SKM-1 treated with dmso at 0.1 percent for 144 hours (cell line): ENCODE measurements around the gene PTPRO.
"Not testable (repeated sequence)": the region's sequence is repeated elsewhere in the genome, so short reads cannot be mapped to it uniquely, and the experiment has no call there.

Source experiments
- DNase-seq: peaks from one replicate; lab custom pipeline; 2025; ENCODE audit not compliant: unreplicated experiment; lab: John Stamatoyannopoulos, UW

PTPRO gene

DNA sequence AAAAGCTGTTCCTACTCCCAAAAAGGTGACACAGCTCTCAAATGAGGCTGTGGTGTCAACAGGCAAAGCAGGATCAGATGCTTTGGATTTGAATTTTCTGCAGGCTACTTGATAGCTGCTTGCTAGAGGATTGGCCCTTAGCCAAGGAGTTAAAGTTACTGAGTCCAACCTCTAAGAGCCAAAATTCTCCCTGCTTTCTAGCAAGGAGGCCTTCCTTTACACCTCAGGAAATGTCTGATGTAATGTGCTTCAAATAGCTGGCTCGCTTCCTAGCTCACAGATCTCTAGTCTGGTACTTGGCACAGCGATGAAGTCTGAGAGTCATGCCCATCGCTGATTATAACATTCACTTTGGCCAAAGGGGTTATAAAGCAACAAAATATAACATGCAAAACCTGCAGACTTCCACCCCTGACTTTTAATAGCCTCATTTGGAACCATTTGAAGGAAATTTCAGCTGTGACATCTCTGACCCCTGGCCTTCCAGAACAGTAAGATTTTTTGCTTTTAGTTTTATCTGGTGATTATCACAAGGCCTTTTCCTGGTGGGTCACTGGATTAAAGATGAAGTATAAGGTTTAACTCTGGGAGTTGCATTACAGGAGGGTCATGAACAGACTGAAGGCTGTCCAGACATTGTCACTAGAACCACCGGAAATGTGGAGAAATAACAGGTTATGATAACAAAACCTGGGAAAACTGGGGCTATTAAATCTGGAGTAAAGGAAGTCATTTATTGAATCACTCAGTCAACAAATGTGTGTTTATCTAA is 277.1 kb downstream of the PTPRO start:
- DNase-seq, result no peak

DNA sequence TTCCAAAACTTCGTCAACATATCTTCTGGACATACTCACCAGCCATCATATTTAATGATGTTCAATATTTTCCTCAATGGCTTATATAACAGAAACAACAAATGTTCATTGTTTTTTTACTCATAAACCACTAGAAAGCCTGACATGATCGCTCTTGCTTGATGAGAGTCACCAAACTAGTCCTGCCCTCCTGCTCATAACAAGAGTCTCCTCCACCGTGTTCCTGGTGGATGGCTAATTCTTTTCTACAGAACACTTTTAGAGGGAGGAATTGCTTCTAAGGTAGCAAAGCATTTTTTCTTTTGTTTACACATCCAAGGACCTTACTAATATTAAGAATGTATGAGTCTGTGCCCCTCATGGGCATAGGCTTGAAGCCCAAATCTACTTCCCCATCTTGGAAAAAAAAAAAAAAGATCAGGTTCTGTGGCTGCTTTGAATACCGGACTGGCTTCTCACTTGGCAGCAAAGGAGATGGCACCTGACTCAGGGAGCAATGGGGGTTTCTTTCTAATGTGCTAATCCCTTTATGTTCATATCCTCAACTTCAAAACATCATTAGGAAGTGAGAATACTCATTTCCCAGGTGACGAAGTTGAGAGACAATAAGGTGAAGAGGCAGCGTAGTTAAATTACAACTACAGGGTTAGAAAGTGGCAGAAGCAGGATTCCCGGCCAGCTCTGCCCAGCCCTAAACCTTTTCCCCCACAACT is 278.1 kb downstream of the PTPRO start:
- DNase-seq, result no peak

DNA sequence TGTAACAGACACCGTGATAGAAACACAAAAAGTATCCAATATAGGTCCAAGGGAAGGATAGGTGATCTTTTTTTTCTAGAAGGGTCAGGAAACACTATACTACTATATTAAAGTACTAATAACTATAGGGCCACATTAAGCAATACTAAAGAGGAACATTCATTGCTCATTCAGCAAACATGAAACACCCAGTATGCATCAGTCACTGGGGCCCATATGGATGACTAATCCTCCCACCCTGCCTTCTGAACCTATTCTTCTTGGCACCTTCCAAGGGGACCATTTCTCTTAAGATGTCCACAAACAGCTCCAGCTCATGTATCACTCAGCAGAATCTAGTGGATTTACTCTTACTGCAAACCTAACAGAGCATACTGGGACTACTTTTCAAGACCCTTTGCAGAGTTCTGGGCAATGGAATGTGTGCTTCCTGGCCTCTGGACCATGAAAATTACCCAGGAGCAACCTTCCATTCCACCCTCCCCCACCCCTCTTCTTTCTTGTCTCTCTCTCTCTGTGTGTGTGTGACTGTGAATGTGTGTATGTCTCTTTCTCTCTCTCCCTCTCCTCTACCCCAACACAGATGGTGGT is 279.0 kb downstream of the PTPRO start:
- DNase-seq, result no peak

GRCh38 chr12:15602051-15602672 is 279.9 kb downstream of the PTPRO start:
- DNase-seq, result no peak

DNA sequence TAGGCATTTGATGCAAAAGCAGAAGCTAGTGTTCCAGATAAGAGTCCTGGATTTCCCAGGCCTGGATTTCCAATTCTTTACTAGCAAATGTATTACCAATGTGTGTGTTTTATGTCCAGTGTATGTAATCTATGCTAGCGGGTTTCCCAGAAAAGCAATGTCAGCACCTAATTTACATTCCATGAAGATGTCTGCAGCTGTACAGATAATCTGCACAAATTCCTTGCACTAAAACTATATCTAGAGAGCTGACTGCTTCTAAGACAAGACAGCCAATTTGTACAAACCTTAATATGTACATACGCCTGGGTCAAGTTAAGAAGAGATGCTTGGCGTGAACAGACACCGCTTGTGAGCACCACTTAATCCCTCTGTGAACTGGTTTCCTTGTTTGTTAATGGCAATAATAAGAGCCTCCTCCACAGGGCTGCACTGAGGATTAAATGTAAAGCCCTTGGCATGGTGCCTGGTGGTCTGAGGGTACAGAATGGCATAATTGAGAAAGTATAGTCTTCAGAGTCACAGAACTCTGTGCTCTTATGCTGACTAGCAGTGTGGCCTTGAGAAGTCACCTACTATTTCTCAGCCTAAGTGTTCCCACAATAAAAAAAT is 281.3 kb downstream of the PTPRO start:
- no peak for DNase-seq

DNA sequence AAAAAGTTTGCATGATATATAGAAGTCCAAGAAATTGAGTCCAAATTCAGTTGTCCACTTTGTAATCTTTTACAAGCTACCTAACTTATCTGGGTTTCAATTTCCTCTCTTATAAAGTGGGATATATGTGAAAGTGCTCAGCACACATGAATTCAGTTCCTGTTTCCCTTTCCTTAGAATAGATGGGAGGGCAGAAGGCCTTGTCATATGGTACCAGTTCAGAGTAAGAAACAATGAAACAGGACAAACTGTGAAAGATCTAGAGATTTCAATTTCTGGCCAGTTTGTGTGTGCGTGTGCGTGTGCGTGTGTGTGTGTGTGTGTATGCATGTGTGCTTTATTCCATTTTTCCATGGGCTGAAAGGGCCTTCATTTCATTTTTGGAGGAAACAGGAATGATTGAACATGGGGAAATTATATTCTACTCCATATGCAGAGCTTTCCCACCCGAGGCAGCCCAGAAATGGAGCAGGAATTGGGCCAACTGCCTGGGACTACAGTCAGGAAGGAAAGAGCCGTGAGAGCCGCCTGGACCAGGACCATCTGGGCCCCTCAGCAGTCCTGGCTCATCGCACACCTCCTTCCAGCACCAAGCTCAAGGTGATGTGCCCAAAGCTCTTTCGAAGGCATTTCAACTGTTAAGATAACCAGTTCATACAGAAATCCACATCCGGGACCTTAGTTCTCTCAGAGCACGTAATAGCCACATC is 283.7 kb downstream of the PTPRO start:
- DNase-seq, result no peak

DNA sequence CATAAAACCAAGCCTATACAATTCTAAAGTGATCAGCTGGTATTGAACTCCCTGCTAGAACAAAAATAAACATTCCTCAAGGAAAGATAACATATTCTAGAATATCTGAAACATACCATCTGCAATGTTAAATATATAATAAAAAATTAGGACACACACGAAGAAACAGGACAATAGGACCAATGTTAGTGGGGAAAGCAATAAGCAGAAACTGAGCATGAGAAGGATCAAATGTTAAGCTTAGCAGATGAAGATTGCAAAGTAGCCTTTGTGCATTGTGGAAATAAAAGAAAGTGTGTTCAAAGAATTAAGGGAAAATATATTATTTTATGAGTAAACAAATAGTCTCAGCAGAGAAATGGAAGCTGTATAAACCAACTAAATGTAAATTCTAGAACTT is 286.1 kb downstream of the PTPRO start:
- no peak for DNase-seq

GRCh38 chr12:15608941-15609340 is 286.6 kb downstream of the PTPRO start:
- no peak for DNase-seq

DNA sequence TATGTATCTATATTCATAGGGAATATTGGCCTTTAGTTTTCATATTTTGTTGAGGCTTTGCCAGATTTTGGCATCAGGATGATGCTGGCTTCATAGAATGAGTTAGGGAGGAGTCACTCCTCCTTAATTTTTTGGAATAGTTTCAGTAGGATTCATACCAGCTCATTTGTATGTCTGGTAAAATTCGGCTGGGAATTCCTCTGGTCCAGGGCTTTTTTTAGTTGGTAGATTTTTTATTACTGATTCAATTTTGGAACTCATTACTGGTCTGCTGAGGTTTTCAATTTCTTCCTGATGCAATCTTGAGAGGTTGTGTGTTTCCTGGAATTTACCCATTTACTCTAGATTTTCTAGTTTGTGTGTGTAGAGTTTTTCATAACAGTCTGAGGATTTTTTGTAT is 291.7 kb downstream of the PTPRO start:
- no peak for DNase-seq

GRCh38 chr12:15616495-15616894 is 294.2 kb downstream of the PTPRO start:
- DNase-seq, result not testable (repeated sequence)

GRCh38 chr12:15620741-15621539 is 298.6 kb downstream of the PTPRO start:
- no peak for DNase-seq

DNA sequence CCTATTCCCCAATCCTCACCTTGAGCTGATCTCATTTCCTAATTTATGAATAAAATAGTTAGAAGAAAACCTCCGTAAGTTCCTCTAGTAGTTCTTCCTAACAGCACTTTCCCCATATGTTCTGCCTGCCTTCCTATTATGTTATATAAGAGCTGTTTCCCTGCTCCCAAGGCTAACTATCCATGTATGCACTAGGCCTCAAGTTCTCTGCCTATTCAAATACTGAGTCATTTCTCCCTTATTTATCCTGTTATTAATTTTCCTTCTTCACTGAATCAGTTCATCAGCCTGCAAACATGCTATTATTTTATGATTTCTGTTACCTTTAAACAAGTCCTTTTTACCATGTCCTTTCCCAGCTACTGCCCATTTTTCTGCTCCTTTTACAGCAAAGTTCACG is 302.8 kb downstream of the PTPRO start:
- no peak for DNase-seq

DNA sequence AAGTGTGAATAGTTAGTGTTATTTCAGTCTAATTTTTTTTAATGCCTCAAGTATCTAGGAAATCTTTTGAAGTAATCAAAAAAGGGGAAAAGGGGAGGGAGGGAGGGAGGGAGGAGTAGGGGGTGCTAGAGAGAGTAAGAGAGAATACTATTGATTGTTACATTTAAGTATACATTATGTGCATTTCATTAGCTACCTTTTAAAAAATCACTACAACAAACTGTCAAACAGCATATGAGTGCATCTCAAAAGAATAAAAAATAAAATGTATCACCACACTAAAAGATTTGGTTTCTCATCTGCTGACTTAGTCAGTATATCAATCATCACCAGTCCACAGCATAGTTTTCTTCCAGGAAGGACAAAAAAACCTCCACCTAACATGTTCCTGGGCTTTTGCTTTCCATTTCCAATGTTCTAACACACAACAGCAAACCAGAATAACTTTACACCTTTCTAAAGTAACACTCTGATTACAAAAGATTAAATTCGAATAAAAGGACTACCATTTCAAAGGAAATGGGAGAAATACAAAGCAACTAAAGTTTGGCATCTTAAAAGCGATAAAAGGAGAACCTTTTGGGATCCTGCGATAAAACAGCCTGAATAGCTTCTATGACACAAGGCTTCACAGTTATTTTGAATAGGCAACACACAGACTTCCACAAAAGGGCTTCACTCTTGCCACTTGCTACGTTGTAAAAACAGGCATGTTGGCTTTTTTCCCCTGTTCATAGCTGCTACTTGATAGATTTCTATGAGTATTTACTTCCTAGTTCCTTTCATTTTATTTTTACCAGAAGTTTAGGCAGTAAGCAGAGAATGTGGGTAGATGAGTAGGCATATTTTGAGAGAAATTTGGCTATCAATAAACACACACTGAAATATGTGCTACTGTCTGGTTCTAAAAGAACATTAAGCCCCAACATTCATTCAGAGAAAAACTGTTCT is 306.0 kb downstream of the PTPRO start:
- no peak for DNase-seq

DNA sequence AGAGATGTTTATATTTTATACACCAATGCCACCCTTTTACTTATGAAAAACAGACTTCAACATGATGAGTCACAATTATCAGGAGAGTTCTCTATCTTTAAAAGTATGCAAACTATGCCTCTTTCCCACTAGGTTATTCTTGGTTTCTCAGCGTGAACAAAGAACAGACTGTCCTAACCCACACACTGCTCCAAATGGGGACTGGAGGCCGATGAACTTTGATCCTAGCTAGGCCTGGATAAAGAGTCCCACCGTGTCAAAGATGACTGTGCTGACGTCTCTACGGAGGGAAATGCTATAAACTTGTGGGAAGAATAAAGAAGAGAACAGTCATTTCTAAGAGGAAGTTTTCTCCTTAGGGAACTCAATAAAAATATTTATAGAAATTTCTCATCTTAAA is 306.8 kb downstream of the PTPRO start:
- no peak for DNase-seq

DNA sequence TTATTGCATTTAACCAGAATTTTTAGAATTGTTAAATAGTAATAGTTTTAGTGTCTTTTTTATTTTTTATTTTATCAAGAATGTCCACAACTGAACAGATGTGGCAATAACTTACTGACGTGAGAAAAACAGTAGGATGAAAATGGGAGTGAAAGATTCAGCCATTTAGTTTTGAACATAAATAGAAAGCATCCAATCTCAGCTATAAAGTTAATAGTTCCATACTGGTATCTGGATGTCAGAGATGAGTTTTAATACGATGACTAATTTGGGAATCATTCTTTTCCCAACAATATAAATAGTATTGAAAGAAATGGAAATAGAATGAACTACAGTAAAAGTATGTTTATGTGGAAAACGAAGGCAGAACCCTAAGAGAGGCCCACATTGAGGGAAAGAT is 307.5 kb downstream of the PTPRO start:
- no peak for DNase-seq

GRCh38 chr12:15631007-15631715 is 308.9 kb downstream of the PTPRO start:
- no peak for DNase-seq

DNA sequence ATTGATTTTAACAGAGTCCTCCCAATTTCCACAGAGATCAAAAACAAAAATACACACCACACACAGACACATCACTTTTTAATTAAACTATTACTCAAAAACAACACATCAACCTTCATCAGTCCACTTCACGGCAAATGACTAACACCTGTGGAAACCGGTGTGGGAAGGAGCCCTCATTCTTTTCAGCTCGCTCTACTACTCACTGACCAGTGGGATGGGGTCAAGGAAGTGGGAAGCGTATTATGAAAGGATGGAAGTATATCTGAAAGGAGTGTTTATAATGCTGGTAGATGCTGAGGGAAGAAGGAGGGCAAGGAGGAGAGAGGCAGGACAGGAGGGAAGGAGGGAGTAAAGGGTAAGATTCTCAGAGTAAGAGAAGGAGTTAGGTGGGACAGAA is 310.4 kb downstream of the PTPRO start:
- DNase-seq, result no peak

GRCh38 chr12:15633201-15633600 is 310.9 kb downstream of the PTPRO start:
- DNase-seq, result no peak
